Esophagus muscularis mucosa (tissue), 3 donors: ENCODE results near the gene ENTPD8.
"Not testable (repeated sequence)": the region's sequence is repeated elsewhere in the genome, so short reads cannot be mapped to it uniquely, and the experiment has no call there.

ENCODE experiments used
- POLR2A ChIP-seq: fragments of 450-650 bp; IDR thresholded peaks from one replicate; pipeline ENCODE4 v1.6.1; 2017; ENCODE audit warnings: antibody characterized with exemption, moderate library complexity, mild to moderate bottlenecking, low read depth
- TF ChIP-seq, protein P1 (sequence below), 3 experiments: fragments of 200-600 bp in 2 of 3; fragments of 450-650 bp in 1 of 3; sonication (generic) in 2 of 3; IDR thresholded peaks; one replicate each; pipeline ENCODE4 v1.5.1; 2017 to 2019; ENCODE audit warnings: antibody characterized with exemption in 3 of 3, mild to moderate bottlenecking in 2 of 3, moderate library complexity in 1 of 3

- TF ChIP-seq, protein P1, sequence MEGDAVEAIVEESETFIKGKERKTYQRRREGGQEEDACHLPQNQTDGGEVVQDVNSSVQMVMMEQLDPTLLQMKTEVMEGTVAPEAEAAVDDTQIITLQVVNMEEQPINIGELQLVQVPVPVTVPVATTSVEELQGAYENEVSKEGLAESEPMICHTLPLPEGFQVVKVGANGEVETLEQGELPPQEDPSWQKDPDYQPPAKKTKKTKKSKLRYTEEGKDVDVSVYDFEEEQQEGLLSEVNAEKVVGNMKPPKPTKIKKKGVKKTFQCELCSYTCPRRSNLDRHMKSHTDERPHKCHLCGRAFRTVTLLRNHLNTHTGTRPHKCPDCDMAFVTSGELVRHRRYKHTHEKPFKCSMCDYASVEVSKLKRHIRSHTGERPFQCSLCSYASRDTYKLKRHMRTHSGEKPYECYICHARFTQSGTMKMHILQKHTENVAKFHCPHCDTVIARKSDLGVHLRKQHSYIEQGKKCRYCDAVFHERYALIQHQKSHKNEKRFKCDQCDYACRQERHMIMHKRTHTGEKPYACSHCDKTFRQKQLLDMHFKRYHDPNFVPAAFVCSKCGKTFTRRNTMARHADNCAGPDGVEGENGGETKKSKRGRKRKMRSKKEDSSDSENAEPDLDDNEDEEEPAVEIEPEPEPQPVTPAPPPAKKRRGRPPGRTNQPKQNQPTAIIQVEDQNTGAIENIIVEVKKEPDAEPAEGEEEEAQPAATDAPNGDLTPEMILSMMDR (IDR thresholded peaks at IDR 0.05), result not testable (repeated sequence)
- not testable (repeated sequence) for TF ChIP-seq POLR2A
These were observed 54.5 kb downstream of the ENTPD8 start for GRCh38 chr9:137386507-137387113.
